Smooth muscle cell (in vitro differentiated cells): ENCODE results near the gene RIMS4. TPM values are rescaled to one million over a fixed set of nuclear protein-coding genes. Genes with fewer than 3 reads are reported as not detected.

Experiments used
- DNase-seq: peaks from one replicate; lab custom pipeline; 2025; ENCODE audit not compliant: unreplicated experiment; lab: John Stamatoyannopoulos, UW
- H2AFZ ChIP-seq: fragments of 200-600 bp; sonication (generic); 2 replicates; pipeline ENCODE4 v1.6.0; 2016; ENCODE audit warnings: antibody characterized with exemption, low read depth, mild to moderate bottlenecking
- H3F3A ChIP-seq: fragments of 200-600 bp; sonication (generic); 2 replicates; pipeline ENCODE4 v1.6.0; 2017; ENCODE audit warnings: antibody characterized with exemption, low read depth
- H3K27ac ChIP-seq: fragments of 200-600 bp; sonication (generic); 2 replicates; pipeline ENCODE4 v1.5.1; 2016; ENCODE audit warnings: low read depth, mild to moderate bottlenecking
- H3K27me3 ChIP-seq: fragments of 200-600 bp; sonication (generic); 2 replicates; pipeline ENCODE4 v1.6.1; 2016; ENCODE audit warnings: low read depth, mild to moderate bottlenecking
- H3K36me3 ChIP-seq: fragments of 200-600 bp; sonication (generic); 2 replicates; pipeline ENCODE4 v1.5.1; 2016; ENCODE audit warnings: low read depth
- H3K4me1 ChIP-seq: fragments of 200-600 bp; sonication (generic); 2 replicates; pipeline ENCODE4 v1.5.1; 2016; ENCODE audit warnings: low read depth
- H3K4me2 ChIP-seq: fragments of 200-600 bp; sonication (generic); 2 replicates; pipeline ENCODE4 v1.6.0; 2016; ENCODE audit warnings: mild to moderate bottlenecking
- H3K4me3 ChIP-seq: fragments of 200-600 bp; sonication (generic); 2 replicates; pipeline ENCODE4 v1.5.1; 2016; ENCODE audit warnings: mild to moderate bottlenecking
- H3K79me2 ChIP-seq: fragments of 200-600 bp; sonication (generic); 2 replicates; pipeline ENCODE4 v1.6.0; 2016; ENCODE audit warnings: low read depth, mild to moderate bottlenecking
- H3K9ac ChIP-seq: fragments of 200-600 bp; sonication (generic); 2 replicates; pipeline ENCODE4 v1.6.0; 2016; ENCODE audit warnings: low read depth
- H3K9me3 ChIP-seq: fragments of 200-600 bp; sonication (generic); replicated peaks from 2 replicates; pipeline ENCODE4 v1.5.1; 2016; ENCODE audit warnings: low read depth
- H4K20me1 ChIP-seq: fragments of 200-600 bp; sonication (generic); 2 replicates; pipeline ENCODE4 v1.6.0; 2016; ENCODE audit warnings: low read depth
- WGBS: methylation state at CpG from one replicate; pipeline ENCODE4 v1.1.7; 2016; ENCODE audit warnings: low lambda C conversion rate; 5-methylcytosine and 5-hydroxymethylcytosine counted together
- polyA plus RNA-seq: library from polyadenylated mRNA; unstranded; fragments of >200 nt; fragmentation: Nextera tagmentation; extraction: Ambion mirVana; gene quantifications from 2 replicates; pipeline ENCODE4 v1.2.1, GENCODE V29; 2016
- total RNA-seq: library from RNA; depleted of rRNA; stranded (reverse); fragments of >200 nt; gene quantifications from 2 replicates; pipeline ENCODE4 v1.2.3, GENCODE V29; 2014
- TF ChIP-seq, protein P1 (sequence below): fragments of 200-600 bp; sonication (generic); IDR thresholded peaks from 2 replicates; pipeline ENCODE4 v1.5.1; 2017; ENCODE audit warnings: borderline replicate concordance, mild to moderate bottlenecking, antibody characterized with exemption; ENCODE audit not compliant: insufficient read depth, poor library complexity, severe bottlenecking

The RIMS4 gene
- total and polyA plus RNA-seq, 2 experiments from 2014 or later, result not detected

DNA sequence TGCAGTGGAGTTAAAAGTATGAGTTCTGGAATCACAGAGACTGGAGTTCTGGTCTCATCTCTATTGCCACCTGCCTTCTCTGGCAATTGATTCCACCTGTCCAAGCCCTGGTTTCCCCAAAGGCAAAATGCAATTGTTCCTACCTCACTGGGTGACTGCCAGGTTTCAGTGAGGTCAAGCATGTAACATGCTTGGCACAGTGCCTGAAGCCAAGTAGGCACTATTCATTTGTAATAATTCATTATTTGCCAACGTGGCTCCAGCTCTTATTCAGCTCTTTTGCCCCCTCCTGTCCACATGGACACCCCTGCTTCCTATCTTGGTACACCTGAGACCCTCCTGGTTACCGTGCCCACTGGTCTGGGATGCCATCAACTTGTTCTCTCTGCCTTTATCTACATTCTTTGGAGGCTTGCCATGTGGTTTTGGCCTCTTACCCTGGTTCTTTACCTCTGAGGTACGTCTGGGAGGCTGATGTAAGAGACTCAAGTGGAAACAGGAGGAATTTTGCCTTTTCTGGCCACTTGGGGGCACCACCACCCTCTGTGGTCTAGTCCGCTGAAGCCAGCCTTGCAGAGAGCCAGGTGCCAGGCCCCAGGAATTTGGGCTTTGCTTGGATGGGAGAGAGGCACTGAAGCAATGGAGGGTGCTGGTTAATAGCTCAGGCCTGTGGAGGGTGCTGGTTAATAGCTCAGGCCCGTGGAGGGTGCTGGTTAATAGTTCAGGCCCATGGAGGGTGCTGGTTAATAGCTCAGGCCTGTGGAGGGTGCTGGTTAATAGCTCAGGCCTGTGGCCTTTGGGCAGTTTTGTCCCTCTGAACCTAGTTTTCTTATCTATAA is 63.0 kb downstream of the RIMS4 start:
- H3K4me1 ChIP-seq, result peaks cover 3% of the 10 kb centered on the region
- WGBS, result 21% methylated on average over 5 of the region's 5 CpGs
- H3K4me2 ChIP-seq, result no peak overlapping the region
- no peaks in the 10 kb centered on the region for H3F3A ChIP-seq
- DNase-seq, result peak; percentile 10
- H3K27me3 ChIP-seq, result peaks cover 7% of the 10 kb centered on the region
- H3K9ac ChIP-seq, result no peak overlapping the region
- H3K9me3 ChIP-seq, result no peaks in the 10 kb centered on the region
- no peaks in the 10 kb centered on the region for H4K20me1 ChIP-seq
- H3K27ac ChIP-seq, result no peak overlapping the region
- no peak overlapping the region for H3K4me3 ChIP-seq
- H2AFZ ChIP-seq, result no peak overlapping the region
- TF ChIP-seq, protein P1, sequence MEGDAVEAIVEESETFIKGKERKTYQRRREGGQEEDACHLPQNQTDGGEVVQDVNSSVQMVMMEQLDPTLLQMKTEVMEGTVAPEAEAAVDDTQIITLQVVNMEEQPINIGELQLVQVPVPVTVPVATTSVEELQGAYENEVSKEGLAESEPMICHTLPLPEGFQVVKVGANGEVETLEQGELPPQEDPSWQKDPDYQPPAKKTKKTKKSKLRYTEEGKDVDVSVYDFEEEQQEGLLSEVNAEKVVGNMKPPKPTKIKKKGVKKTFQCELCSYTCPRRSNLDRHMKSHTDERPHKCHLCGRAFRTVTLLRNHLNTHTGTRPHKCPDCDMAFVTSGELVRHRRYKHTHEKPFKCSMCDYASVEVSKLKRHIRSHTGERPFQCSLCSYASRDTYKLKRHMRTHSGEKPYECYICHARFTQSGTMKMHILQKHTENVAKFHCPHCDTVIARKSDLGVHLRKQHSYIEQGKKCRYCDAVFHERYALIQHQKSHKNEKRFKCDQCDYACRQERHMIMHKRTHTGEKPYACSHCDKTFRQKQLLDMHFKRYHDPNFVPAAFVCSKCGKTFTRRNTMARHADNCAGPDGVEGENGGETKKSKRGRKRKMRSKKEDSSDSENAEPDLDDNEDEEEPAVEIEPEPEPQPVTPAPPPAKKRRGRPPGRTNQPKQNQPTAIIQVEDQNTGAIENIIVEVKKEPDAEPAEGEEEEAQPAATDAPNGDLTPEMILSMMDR, result peak; percentile 72
- no peaks in the 10 kb centered on the region for H3K79me2 ChIP-seq
- H3K36me3 ChIP-seq, result no peaks in the 10 kb centered on the region

DNA sequence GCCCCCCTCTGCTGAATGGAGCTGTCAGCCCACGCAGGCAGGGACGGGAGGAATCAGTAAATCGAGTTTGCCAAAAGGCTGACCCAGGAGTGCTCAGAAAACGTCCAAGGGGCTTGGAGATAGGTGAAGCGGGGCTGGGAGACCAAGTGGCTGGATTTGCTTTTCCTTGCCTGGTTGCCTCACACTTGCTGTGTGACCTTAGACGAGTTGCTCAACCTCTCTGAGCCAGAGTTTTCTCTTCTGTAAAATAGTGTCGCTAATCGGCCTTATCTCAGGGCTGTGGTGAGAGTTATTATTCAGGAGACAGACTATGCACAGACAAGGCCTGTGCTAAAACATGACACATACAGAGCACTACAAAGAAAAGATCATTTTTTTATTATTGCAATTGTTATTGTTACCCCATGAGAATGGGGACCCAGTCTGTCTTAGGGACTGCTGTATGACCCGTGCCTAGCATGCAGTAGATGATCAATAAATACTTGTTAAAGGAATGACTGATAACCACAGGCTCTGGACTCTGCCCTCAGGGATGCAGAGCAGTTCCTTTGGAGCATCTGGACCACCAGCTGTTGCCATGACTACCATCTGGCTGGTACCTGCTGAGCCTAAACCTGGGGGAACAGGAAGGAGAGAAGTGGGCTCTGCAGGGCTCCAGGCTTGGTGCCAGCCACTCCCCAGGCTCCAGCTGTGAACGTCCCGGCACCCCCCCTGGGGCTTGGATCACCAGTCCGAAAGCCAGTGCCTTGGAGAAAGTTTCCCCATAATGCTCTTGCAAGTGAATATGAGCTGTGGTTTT is 63.8 kb downstream of the RIMS4 start:
- TF ChIP-seq, protein P1, result no peak
- Histone ChIP-seq H3K27me3 (peaks cover 10% of the 10 kb centered on the region), H4K20me1 (no peaks in the 10 kb centered on the region), H3F3A (no peaks in the 10 kb centered on the region), H3K36me3 (no peaks in the 10 kb centered on the region), H3K27ac (no peak overlapping the region), H2AFZ (peak overlapping the region; percentile 94), H3K4me1 (peaks cover 3% of the 10 kb centered on the region), H3K79me2 (no peaks in the 10 kb centered on the region), H3K4me3 (peak overlapping the region; percentile 52), H3K4me2 (peak overlapping the region; percentile 99), H3K9ac (no peak overlapping the region), H3K9me3 (no peaks in the 10 kb centered on the region)
- 50% methylated on average over 12 of the region's 12 CpGs for WGBS
- DNase-seq, result no peak

DNA sequence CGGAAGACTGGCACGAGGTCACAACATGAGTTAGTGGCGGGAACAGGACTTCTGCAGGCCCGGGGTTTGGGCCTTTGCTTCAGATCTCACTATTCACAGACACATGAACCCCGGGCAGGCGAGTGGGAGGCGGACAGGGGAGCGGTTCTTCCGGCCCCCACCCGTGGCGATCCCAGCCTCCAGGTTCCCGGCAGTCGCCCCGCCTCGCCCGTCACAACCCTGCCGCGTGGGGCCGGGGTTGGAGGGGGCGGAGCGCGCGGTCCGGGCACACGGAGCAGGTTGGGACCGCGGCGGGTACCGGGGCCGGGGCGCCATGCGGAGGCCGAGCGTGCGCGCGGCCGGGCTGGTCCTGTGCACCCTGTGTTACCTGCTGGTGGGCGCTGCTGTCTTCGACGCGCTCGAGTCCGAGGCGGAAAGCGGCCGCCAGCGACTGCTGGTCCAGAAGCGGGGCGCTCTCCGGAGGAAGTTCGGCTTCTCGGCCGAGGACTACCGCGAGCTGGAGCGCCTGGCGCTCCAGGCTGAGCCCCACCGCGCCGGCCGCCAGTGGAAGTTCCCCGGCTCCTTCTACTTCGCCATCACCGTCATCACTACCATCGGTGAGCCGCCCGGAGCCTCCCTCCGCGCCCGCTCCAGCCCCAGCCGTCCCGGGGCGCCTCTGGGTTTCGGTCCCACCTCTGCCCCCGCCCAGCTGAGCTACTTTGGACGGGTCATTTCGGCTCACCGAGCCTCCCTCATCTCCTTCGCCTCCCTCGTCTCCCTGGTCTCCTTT is 64.6 kb downstream of the RIMS4 start, which contains the start of gene KCNK15:
Gene KCNK15, plus strand, starts transcription at position 268 of the 769 bp plus-strand sequence. Its CDS starts 46 bp downstream, at position 314.
- DNase-seq, result no peak
- Histone ChIP-seq H3K4me2 (peak within 1 kb of the TSS; percentile 99), H3K36me3 (no peaks in the 10 kb centered on the region), H4K20me1 (no peaks in the 10 kb centered on the region), H3K9ac (no peak within 1 kb of the TSS), H3K27ac (no peak within 1 kb of the TSS), H2AFZ (peak within 1 kb of the TSS; percentile 94), H3K27me3 (peaks cover 16% of the 10 kb centered on the region), H3K79me2 (no peaks in the 10 kb centered on the region), H3K4me3 (peak within 1 kb of the TSS; percentile 52), H3K4me1 (peaks cover 3% of the 10 kb centered on the region), H3K9me3 (no peaks in the 10 kb centered on the region), H3F3A (no peaks in the 10 kb centered on the region)
- WGBS, result 5% methylated on average over 66 of the region's 81 CpGs
- TF ChIP-seq, protein P1, result no peak
